Effector CD8-positive, alpha-beta T cell (primary cell): ENCODE data around the gene ATP2A3.
A peak's percentile ranks its signal among the peaks of the same experiment; 100 is the strongest.

Source experiments
- DNase-seq: peaks from one replicate; lab custom pipeline; 2025; lab: John Stamatoyannopoulos, UW
- total RNA-seq, 4 experiments: gene quantifications; one replicate each; lab custom pipeline; 2026; lab: John Stamatoyannopoulos, UW

Gene ATP2A3
- total RNA-seq = 162 to 411 (median 342) reads per million in 4 experiments

GRCh38 chr17:3964203-3965117 is at the start of gene ATP2A3:
Gene ATP2A3 (minus strand): TSS chr17:3964437. CDS start chr17:3964291, 146 bp downstream.
- peak; percentile 43 for DNase-seq

- no peak for DNase-seq
These were observed 46.5 kb upstream of the ATP2A3 start for GRCh38 chr17:4010754-4011153.

GRCh38 chr17:4009186-4009785 is 45.0 kb upstream of the ATP2A3 start:
- DNase-seq = no peak

- no peak for DNase-seq
These were observed 44.4 kb upstream of the ATP2A3 start for GRCh38 chr17:4008441-4009185.

- no peak for DNase-seq
These were observed 43.8 kb upstream of the ATP2A3 start for GRCh38 chr17:4008082-4008435.

- DNase-seq = no peak
These were observed 43.3 kb upstream of the ATP2A3 start for GRCh38 chr17:4007346-4008081.

- DNase-seq = no peak
These were observed 42.5 kb upstream of the ATP2A3 start for GRCh38 chr17:4006745-4007211.

GRCh38 chr17:4006165-4006589 is 41.9 kb upstream of the ATP2A3 start:
- DNase-seq = no peak

GRCh38 chr17:4005296-4006164 is 41.3 kb upstream of the ATP2A3 start:
- DNase-seq = no peak

GRCh38 chr17:4004517-4005295 is 40.5 kb upstream of the ATP2A3 start:
- peak; percentile 42 for DNase-seq

GRCh38 chr17:4003501-4004421 is 39.5 kb upstream of the ATP2A3 start:
- no peak for DNase-seq

GRCh38 chr17:4003131-4003500 is 38.9 kb upstream of the ATP2A3 start:
- no peak for DNase-seq

- no peak for DNase-seq
These were observed 36.9 kb upstream of the ATP2A3 start for GRCh38 chr17:4001048-4001590.

GRCh38 chr17:3998436-3998835 is 34.2 kb upstream of the ATP2A3 start:
- DNase-seq = no peak

- DNase-seq = no peak
These were observed 30.8 kb upstream of the ATP2A3 start for GRCh38 chr17:3995067-3995466.

GRCh38 chr17:3994221-3994576 is 30.0 kb upstream of the ATP2A3 start:
- DNase-seq = no peak

- no peak for DNase-seq
These were observed 29.4 kb upstream of the ATP2A3 start for GRCh38 chr17:3993493-3994220.

GRCh38 chr17:3992370-3992769 is 28.1 kb upstream of the ATP2A3 start:
- DNase-seq = no peak
